Renal cortical epithelial cell (primary cell): Measurements from ENCODE around the gene GDPD5. TPM values are rescaled to one million over a fixed set of nuclear protein-coding genes. Genes with fewer than 3 reads are reported as not detected.

Experiments
- DNase-seq: peaks from one replicate; pipeline ENCODE4 v3.0.0-alpha.2; 2011; ENCODE audit warnings: low read depth
- total RNA-seq: library from RNA; depleted of rRNA; stranded (reverse); fragments of >200 nt; gene quantifications from 2 replicates; pipeline ENCODE4 v1.2.3, GENCODE V29; 2014

The GDPD5 gene
- total RNA-seq, 1 donor from 2014 or later = 3.0 TPM

DNA sequence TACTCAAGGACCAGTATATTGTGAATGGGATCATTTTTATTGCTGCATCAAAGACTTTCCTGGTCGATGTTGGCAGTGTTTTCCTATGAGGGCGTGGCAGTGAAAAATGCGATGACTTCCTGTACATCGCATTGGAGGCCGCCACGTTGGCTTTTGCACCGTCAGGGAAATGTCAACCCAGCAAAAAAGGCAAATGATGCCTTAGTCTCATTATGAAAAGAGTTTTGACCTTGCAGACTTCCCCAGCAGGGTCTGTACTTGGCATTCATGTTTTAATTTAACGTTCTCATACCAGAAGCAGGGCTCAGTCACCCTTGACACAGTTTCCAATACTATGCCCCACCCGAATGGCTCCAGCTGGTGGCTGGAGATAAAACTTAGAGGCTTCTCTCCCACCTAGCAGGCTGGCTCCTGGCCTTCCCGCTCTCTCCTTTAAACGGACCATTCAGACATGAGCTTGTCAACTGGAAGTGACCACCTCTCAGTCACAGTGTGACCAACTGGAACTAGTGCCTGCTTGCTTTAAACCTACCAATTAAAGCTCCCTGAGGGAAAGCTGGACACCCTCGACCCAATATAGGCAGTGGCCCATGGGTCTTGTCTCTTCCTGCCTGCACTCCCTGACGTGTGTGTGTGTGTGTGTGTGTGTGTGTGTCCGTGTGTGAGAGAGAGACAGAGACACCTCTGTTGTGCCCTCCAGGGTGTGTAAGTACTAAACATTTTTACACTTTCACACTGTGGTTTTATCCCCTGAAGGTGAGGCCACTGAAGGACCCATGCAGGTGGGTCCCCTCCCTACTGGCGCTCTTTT is 8.7 kb upstream of the GDPD5 start:
- no peak for DNase-seq

GRCh38 chr11:75533896-75534258 is 8.1 kb upstream of the GDPD5 start:
- DNase-seq = no peak

DNA sequence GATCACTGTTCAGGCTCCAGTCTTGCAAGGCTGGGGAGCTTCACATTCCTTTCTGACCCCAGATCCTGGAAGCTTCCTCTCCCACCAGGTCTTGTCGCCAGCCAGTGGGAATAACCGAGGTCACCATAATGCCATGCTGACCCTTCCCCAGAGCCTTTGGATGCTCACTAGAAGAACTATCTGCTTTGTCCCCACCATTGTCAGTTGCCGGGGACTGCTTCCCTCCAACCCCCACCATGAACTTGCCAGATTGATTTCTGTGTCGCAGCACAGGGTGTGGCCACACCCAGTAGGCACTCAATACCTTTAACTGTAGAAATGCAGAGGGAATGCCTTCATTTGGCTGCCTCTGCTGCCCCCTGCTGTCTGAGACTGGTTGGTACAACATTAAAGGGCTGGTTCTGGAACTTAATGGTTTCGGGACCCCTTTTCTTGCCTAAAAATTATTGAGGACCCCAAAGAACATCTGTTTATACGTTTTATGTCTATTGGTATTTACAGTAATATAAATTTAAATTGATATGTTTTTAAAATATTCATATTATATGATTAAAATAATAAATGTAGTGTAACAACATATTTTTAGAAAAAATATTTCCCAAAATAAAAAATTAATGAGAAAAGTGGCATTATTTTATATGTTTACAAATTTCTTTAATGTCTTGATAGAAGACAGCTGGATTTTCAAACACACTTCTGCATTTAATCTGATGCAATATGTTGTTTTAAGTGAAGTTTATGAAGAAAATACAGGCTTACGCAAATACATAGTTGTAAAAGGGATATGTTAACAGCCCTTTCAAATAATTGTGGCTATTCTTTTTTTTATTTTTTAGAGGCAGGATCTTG is 6.7 kb upstream of the GDPD5 start:
- DNase-seq = peak; percentile 33

DNA sequence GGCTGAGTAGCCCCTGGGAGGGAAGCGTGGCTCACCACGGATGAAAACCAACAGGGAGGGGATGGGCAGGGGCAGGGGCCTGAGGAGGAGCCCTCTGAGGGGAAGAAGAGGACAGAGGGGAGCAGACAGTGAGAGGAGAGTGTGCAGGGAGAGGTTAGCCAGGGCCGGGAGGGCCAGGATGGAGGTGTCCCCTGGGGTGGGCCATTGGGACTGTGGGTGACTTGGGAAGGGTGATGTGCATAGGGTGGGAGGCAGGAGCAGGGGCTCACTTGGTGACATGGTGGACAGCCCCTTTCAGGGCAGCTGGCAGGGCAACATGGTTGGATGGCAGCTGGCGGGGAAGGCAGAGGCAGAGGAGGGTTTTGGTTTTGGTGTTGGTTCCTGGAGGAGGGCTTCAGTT is 5.6 kb upstream of the GDPD5 start:
- no peak for DNase-seq

DNA sequence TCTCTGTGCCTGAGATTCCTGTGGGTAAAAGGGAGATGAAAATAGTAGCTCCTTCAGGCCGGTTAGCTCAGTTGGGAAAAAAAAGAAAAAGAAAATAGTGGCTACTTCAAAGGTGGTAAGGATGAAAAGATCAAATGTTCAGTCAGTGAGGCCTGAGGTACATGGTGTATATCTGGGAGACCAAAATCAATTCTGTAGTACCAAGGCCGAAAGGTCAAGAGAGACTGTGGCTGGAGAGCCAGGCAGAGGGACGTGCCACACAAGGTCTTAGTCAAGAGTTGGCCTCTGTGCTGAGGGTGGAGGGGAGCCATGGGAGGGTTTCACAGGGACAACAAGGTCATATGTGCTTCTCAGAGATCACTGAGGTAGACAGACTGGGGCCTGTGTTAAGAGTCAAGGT is 4.8 kb upstream of the GDPD5 start:
- DNase-seq = no peak

- peak; percentile 61 for DNase-seq
Observed at GRCh38 chr11:75527938-75528735, 2.4 kb upstream of the GDPD5 start.

- no peak for DNase-seq
Observed at GRCh38 chr11:75527130-75527529, 1.4 kb upstream of the GDPD5 start.

GRCh38 chr11:75526192-75526541 is 426 bp upstream of the GDPD5 start:
- DNase-seq = no peak

GRCh38 chr11:75524665-75525432 is 892 bp downstream of the GDPD5 start:
- DNase-seq = no peak

GRCh38 chr11:75523811-75524664 is 1.7 kb downstream of the GDPD5 start:
- no peak for DNase-seq

GRCh38 chr11:75523189-75523588 is 2.6 kb downstream of the GDPD5 start:
- DNase-seq = no peak

DNA sequence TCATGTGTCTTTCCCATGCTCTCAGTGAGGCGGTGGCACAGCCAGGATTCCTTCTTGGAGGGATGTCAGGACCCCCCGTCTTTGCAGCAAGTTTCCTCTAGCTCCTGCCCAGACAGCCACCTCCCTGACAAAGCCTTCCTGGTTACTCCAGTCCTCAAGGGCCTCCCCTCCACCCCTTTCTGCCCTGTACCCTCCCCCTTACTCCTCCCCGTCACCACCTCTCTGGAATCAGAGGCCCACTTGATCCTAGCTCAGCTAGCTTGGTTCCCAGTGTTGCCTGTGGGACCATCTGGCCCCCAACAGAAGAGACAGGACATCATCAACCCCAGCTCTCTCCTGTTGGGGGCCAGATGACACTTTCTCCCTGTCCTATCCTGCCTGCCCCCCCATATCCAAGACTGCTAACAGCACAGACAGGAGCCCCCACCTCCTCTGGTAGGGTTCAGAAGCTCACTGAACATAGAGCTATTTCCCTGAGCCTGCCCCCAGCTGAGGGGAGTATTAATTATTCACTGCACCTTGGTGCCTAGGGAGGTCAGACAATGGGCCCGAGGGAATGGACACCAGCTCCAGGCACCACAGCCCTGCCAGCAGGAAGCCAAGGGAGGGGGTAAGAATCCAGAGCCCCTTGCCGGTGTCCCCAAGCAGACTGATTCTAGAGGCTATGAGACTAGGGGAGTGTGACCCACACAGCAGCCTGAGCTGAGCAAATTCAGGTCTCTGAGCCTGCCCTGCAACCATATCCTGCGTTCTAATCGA is 3.3 kb downstream of the GDPD5 start:
- DNase-seq = no peak

GRCh38 chr11:75520688-75521087 is 5.1 kb downstream of the GDPD5 start:
- no peak for DNase-seq

DNA sequence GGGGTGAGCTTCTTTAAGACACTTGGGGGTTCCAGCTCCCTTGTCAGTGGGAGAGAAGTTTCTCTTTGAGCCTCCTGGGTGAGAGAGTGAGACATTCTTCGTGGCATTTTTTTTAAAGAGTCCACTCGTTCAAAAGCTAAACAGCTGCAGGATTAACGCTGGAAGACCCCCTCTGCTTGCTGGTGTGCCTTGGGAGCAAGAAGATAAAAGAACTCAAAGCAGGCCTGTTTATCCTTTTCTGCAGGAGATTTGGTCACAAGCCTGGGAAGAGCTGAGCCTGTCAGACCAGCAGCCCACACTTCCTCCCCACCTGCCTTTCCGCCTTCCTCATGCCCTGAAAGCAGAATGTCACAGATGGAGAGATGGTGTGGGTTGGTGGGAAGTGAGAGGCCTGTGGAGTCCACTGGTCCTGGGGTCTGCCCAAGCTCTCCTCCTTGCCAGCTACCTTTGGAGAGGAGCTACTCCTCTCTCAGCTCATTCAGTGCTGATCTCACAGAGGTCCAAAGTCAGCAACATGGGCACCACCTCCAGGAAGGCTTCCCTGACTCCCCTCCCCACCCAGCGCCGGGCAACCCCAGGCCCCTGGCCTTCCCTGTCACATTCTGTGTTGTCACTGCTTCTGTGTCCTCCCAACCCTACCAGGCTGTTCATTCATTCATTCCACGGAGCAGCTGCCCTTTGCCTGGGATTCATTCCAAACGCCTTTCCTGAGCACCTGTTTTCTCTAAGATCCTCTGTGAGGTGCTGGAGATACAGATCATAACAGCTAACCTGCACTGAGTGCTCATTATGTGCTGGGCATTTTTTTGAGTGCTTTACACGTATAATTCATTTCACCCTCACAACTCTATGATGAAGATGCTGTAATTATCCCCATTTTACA is 6.7 kb downstream of the GDPD5 start:
- no peak for DNase-seq

- DNase-seq = no peak
Observed at GRCh38 chr11:75518204-75518549, 7.6 kb downstream of the GDPD5 start.

- no peak for DNase-seq
Observed at GRCh38 chr11:75516886-75517285, 8.9 kb downstream of the GDPD5 start.

GRCh38 chr11:75516140-75516539 is 9.6 kb downstream of the GDPD5 start:
- no peak for DNase-seq

DNA sequence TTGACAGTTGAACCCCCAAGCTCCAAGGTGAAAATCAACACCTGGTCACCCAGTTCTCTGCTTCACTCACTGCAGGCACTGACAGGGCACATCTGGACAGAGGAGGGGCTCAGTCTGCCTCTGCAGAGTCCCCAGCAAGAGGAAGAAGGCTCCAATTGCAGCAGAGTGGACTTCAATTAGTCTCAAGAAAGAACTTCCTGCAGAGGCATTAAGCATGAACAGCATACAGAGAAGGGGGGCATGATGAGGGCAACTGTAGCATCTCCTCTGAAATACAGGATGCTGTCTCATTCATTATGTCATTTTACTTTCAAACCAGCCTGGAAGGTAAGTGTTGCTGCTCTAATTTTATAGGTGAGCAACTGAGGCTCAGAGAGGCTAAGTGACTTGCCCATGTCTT is 11.1 kb downstream of the GDPD5 start:
- DNase-seq = no peak

- DNase-seq = no peak
Observed at GRCh38 chr11:75513250-75513649, 12.5 kb downstream of the GDPD5 start.
